HG03103 (cell line): Measurements from ENCODE around the gene RAB11FIP4.

Experiments
- ATAC-seq: cut with Tn5 transposase; IDR thresholded peaks from one replicate; pipeline ENCODE4 v1.9.1; 2021; ENCODE audit warnings: low read depth; ENCODE audit not compliant: unreplicated experiment

Gene RAB11FIP4

GRCh38 chr17:31480904-31481782 is 89.7 kb downstream of the RAB11FIP4 start:
- ATAC-seq = no peak

GRCh38 chr17:31481783-31482081 is 90.3 kb downstream of the RAB11FIP4 start:
- ATAC-seq = no peak

DNA sequence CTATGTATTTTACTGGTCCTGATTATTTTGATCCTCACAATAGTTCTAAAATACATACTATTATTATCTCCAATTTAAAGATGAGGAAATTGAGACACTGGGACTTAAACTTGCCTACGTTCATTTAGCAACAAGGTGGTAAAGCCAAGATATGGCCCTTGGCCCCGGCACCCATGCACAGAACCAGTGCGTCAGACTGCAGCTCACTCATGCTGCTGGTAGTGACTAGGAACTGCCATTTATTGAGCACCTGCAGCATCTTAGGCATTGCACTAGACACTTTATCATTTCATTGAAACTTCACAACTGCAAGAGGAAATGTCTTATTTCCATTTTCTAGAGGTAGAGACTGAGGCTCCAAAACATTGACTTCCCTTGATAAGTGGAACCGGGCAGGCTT is 93.3 kb downstream of the RAB11FIP4 start:
- ATAC-seq = no peak

DNA sequence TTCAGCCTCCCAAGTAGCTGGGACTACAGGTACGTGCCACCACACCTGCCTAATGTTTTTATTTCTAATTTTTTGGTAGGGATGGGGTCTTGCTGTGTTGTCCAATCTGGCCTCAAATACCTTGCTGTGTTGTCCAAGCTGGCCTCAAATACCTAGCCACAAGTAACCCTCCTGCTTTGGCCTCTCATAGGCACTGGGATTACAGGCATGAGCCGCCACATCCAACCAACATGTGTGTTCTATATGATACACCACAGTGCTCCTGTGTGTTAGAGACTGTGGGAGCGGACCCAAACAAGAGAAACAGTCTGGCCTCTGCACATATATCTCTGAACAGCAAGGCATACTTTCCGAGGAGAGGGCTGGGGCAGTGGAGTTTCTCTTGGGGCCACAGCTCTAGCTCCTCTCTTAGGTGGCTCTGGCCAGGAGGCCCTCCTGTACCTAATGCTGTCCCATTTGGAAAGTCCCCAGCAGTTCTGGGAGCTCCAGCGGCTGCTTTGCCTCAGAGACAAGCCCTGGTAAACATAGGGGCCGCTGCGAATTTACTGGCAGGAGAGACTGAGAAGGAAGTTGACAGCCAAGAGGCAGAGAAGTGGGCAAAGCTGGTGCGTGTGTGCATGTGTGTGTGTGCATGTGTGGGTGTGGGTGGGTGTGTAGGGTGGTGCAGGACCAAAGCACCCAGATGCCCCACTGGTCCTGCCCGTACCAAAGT is 95.0 kb downstream of the RAB11FIP4 start:
- no peak for ATAC-seq

GRCh38 chr17:31487063-31487647 is 95.7 kb downstream of the RAB11FIP4 start:
- ATAC-seq = no peak

DNA sequence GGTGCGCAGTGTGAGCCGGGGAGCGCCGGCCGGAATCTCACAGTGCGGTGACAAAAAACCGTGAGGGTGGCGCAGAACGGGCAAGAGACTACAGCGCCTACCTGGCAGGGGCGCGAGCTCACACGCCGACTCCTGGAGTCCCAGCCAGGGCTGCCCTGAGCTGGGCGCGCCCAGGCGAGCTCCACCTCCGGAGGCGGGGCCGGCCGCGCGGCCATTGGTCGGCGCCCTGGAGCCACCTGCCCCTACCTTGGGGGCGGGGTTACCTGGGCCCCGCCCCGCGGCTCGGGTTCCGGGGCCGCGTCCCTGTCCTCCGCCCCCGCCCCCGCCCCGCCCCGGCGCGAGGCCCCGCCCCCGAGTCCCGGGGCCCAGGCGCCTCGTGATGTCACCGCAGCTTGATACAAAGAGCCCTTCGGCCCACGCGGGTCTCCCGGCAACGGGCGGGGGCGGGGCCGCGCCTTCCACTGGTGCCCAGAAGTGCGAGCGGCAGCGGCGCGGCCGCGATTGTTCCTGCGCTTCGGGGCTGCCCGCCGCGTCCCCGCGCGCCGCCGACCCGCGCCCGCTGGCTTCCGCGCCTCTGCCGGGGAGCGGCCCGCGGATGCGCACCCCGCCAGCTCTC is 96.3 kb downstream of the RAB11FIP4 start:
- ATAC-seq = peak; percentile 67

GRCh38 chr17:31488264-31488981 is 96.9 kb downstream of the RAB11FIP4 start:
- ATAC-seq = no peak

DNA sequence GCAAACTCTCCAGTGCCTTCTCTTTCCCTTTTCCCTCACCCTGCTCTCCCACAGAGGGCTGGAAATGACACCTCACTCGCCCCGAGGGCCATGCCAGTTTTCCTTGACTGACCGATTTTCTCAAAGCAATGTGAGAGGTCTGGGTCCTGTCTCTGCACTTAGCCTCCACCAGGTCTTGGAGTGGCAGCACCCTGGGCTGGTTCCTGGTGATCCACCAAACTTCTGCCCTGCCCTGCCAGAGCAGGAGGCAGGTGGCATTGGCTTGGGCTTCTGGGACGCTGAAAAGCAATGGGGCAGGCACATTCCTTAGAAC is 97.5 kb downstream of the RAB11FIP4 start:
- no peak for ATAC-seq

DNA sequence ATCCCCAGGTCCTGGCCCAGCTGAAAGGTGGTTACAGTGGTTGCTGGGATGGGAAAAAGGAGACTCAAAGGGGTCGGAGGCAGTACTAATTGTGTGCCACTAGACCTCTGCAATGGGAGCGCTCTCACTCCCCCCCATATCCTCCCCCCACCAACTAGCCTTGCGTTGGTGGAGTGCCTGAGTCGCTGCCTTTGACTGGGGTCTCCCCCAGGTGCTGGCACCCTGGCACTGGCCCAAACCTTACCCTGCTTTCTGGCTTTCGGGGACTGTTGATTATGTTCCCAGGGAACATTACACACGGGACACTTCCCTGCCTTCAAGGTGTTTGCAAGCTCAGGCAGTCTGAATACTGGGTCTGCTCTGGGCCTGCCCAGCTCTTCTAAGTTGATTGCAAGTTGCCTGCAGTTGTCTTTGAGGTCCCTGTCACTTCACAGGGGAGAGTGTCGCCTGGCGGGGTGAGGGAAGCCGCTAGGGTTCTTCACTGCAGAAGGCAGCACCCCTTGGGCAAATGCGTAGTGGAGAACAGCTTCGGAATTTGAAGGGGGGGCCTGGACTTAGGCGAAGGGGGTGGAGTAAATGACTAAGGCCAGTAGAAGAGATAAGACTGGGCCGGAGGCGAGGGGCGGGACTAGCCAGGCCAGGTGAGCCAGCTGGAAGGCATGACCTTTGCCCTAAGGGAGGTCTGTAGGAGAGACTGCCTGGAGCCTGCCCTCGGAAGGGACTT is 98.0 kb downstream of the RAB11FIP4 start:
- ATAC-seq = no peak

DNA sequence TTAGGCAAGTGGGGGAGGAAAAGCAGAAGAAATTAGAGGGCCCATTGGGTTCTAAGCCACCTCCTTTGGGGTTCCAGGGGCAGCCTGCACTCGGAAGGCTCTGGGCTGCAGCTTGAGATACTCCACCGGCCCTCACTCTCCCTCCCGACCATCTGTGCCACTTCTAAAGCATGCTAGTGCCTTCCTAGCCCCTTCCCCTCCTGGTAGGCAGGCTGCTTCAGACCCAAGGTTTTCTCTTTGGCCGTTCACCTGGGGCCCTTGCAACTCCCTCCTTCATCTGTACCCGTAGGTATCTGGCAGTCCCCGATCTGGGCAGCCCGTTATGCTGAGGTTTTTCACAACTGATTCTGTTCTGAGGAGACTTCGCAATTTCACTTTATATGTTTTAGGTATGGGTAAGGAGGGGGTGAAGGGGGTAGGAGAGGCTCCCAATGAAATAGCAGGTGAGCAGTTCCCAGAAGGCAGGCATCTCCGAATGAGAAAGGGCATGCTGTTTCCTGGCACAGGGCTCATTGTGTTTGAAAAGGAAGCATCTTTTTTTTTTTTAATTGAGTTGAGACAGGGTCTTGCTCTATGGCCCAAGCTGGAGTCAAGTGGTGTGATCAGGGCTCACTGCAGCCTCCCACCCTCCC is 98.7 kb downstream of the RAB11FIP4 start:
- ATAC-seq = no peak

DNA sequence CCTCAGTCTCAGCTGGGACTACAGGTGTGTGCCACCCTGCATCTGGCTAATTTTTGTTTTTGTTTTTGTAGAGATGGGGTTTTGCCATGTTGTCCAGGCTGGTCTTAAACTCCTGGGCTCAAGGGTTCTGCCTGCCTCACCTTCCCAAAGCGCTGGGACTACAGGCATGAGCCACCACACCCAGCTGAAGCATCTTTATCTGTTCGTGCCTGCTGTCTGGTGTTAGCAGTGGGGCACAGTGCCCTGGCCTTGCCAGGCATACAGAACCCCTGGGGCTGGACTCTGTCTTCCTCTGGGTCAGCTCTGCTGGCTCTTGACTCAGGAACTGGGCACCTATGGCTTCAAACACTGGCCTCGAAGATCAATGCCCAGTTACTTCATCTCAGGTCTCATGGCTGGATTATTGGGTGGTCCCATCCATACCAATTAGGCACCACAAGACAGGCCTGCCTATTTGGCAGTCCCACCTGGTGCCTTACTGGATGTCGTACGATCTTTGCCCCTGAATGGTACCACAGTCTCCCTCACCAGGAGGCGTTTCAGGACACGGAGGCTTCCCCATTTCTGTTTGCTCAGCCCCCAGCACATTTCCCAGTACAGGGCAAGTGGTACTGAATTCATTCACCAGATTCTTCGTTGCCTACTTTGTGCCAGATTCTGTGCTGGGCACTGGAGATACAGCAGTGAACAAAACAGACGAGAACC is 99.3 kb downstream of the RAB11FIP4 start:
- ATAC-seq = no peak

GRCh38 chr17:31491376-31492131 is 100.1 kb downstream of the RAB11FIP4 start:
- ATAC-seq = no peak

- no peak for ATAC-seq
These were observed 100.7 kb downstream of the RAB11FIP4 start for GRCh38 chr17:31492206-31492605.

DNA sequence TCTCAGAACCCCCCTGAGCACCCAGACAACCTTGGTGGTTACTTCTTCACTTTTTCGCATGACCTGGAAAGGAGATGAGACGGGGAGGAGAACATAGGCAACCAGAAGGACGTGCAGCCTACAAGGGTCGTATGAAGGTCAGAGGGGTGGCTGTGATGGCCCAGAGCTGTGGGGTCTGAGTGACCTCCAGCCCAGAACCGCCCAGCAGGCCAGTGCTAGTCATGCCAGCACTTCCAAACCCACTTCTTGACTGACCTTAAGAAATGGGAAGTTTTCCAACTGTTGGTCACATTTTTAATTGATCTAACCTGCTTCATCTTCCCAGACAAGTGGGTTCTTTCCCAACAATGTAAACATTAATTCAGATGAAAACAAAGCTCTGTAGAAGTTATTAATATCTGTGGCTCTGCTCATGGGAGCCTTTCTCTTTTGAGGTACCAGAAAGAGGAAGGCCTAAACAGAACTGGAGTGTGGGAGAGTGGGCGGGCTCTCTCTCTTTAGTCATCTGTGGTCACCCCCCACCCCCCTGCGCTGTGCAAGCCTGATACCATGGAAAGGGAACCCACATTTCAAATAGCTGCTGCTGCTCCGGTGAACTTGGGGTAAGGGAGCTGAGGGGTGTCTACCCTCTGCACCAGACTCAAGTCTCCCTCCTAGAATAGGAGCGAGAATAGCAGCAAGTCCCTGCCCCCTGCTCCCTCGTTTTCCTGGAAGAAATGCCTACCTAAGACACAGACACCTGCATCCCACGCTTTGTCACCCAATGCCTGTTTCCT is 101.6 kb downstream of the RAB11FIP4 start:
- ATAC-seq = no peak

DNA sequence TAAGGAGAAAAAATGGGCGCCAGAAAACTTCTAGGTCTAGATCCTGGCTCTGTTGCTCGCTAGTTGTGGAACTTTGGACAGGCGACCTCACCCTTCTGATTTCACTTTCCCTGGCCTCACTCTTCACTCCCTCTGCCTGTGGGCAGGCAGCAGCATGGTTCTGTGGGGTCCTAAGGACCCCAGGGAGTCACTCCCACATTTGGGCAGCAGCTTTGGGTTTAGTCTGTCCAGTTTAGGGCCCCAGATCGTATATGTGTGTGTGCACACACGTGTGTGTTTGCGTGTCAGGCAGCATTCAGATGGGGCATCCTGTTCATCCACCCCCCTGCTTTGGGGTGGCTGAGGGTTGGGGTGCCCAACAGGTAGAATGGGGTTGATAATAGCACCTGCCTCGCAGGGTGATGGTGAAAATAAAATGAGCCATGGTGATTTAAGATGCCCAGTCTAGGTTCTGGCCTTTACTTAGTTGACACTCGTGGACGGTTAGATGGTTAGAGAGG is 102.2 kb downstream of the RAB11FIP4 start:
- ATAC-seq = no peak

DNA sequence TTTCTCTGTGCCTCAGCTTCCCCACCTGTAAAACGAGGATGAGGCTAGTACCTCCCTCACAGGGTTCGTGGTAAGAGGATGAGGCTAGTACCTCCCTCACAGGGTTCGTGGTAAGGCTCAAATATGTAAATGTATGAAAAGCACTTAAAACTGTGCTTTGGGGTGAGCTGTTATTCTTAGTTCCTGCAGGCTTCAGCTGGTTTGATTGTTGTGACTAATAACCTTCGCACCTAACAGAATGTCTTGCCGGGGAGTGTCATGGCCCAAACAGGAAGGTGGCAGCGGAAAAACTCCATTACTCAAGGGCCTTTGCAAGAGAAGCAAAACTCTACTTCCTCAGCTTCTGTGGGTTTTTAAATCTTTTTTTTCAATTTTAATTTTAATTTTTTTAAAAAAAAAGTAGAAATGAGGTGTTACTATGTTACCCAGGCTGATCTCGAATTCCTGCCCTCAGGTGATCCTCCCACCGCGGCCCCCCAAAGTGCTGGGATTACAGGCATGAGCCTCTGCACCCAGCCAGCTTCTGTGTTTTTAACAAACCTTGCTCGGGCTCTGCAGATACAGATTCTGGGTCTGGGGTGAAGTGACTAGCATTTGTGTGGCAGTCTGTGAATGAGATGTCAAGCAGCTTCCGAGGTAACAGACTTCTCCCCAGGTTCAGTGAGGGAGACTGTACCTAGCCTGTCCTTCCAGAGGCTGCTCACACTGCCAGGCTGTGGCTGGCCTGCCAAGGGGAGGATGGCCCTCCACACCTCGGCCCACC is 103.0 kb downstream of the RAB11FIP4 start:
- no peak for ATAC-seq
